Measurements from ENCODE around the gene PRTN3.

The PRTN3 gene

GRCh38 chr19:805166-805551 is 35.6 kb upstream of the PRTN3 start:
- no peak overlapping the region for H3K4me2 ChIP-seq (ENCODE audit: low read length)
- peaks cover 93% of the 10 kb centered on the region for H3K36me3 ChIP-seq (ENCODE audit: insufficient read depth, low read length)
- no peak overlapping the region for H3K4me3 ChIP-seq (ENCODE audit: low read length)
- no peaks in the 10 kb centered on the region for H3K9me3 ChIP-seq (replicated peaks; ENCODE audit: low read length)
- H3K27me3 ChIP-seq (ENCODE audit: control insufficient read depth, insufficient read depth, low read length), result no peaks in the 10 kb centered on the region
- peaks cover 29% of the 10 kb centered on the region for H3K4me1 ChIP-seq (ENCODE audit: control insufficient read depth, insufficient read depth, low read length)
- H3K9ac ChIP-seq (ENCODE audit: low read depth, low read length), result no peak overlapping the region

DNA sequence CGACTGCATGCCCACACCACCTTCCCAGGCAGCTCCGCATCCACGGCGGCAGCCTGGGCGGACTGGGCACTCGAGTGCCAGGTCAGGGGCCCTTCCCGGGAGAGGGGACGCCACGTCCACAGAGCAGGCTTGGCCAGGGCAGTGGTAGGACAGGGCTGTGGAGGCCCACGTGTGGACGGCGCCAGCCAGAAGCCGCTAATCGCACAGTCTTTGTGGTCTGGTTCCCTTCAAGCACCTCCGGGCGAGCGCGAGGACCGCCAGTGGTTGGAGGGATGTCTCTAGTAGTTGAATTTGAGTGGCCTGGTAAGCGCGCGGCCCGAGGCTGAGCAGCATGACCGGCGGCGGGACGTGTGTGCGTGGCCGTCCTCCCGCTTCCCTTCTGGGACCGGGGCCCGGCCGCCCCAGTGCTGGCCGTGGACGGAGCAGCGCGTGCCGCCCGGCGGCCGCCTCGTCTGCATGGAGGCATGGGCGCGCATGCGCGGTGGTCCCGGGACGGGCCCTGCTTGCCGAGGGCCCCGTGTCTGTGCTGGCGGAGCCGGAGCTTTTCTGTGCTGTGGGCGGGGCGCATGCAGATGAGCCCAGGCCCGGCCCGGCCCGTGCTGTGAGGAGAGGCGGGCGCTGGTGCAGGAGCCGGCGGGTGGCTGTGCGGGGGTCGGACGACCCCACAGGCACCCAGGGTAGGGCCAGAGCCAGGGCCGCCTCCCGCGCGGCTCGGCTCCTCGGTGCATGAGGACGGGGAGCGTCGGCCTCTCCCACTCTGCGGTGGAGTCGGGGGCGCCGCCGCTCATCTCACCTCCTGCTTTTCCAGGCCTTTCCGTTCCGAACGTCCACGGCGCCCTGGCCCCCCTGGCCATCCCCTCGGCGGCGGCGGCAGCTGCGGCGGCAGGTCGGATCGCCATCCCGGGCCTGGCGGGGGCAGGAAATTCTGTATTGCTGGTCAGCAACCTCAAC is 34.9 kb upstream of the PRTN3 start:
- no peak overlapping the region for H3K4me3 ChIP-seq (ENCODE audit: low read length)
- no peak overlapping the region for H3K9ac ChIP-seq (ENCODE audit: low read depth, low read length)
- no peak overlapping the region for H3K4me2 ChIP-seq (ENCODE audit: low read length)
- H3K4me1 ChIP-seq (ENCODE audit: control insufficient read depth, insufficient read depth, low read length), result peaks cover 22% of the 10 kb centered on the region
- H3K27me3 ChIP-seq (ENCODE audit: control insufficient read depth, insufficient read depth, low read length), result no peaks in the 10 kb centered on the region
- no peaks in the 10 kb centered on the region for H3K9me3 ChIP-seq (replicated peaks; ENCODE audit: low read length)
- peaks cover 93% of the 10 kb centered on the region for H3K36me3 ChIP-seq (ENCODE audit: insufficient read depth, low read length)

DNA sequence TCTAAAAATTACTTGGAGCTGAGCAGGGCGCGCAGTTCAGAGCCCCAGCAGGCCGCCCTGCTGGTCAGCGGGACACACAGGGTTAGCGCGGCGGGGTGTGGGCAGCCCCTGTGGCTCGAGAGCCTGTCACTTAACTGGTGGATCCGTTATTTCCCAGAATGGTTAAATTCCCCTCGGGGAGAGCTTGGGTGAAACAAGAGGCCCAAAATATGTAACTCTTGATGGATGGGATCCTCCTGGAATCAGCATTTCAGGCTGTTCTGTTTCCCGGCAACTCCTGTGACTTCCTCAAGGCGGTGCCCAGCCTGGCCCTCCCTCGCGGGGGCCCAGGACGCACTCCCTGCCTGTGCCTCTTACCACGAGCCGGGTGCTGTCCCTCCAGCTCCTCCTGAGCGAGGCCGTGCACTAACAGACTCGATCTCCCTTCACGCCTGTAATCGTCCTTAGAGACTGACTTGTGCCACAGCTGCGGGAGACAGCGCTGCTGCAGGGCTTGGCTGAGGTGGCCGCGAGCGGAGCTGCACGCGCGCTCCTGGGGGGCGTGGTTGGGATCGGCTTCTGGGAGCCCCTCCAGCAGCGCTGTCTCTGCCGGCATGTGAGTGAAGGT is 33.9 kb upstream of the PRTN3 start:
- Histone ChIP-seq H3K27me3 (ENCODE audit: control insufficient read depth, insufficient read depth, low read length) (no peaks in the 10 kb centered on the region), H3K9me3 (replicated peaks; ENCODE audit: low read length) (no peaks in the 10 kb centered on the region), H3K4me1 (ENCODE audit: control insufficient read depth, insufficient read depth, low read length) (peaks cover 12% of the 10 kb centered on the region), H3K4me2 (ENCODE audit: low read length) (no peak overlapping the region), H3K4me3 (ENCODE audit: low read length) (no peak overlapping the region), H3K36me3 (ENCODE audit: insufficient read depth, low read length) (peaks cover 94% of the 10 kb centered on the region), H3K9ac (ENCODE audit: low read depth, low read length) (no peak overlapping the region)

DNA sequence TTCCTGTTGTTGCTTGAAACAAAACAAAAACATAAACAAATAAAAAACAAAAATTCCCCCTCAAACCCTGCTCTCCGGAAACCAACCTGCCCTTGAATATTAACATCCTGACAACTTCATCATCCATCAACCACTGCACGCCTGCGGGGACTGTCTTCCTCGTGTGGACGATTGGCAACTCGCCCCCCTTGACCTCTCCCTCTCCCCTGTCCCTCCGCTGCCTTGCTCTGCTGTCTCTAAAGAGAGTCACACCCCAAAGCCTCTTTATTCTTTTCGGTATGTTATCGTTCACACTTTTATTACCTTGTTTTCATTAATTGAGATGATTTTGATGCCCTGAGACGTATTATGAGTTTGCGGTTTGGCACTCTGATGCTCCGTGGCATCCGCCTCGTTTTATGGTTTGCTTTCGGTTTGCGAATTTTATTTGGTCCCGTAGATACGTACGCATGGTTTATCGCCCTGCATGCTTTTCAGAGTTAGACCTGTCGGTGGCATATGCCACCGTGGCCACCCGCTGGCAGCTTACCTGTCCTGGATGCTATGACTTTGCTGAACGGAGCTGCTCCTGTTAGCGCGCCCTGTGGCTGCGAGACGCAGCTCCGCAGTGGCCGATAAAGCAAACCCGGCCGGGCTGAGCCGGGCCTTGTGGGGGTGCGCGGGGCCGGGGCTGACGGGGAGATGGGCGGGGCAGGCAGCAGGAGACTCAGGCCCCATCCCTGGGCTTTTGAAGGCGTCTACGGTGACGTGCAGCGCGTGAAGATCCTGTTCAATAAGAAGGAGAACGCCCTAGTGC is 33.0 kb upstream of the PRTN3 start:
- Histone ChIP-seq H3K36me3 (ENCODE audit: insufficient read depth, low read length) (peaks cover 91% of the 10 kb centered on the region), H3K4me2 (ENCODE audit: low read length) (no peak overlapping the region), H3K9ac (ENCODE audit: low read depth, low read length) (no peak overlapping the region), H3K4me1 (ENCODE audit: control insufficient read depth, insufficient read depth, low read length) (peaks cover 3% of the 10 kb centered on the region), H3K9me3 (replicated peaks; ENCODE audit: low read length) (no peaks in the 10 kb centered on the region), H3K4me3 (ENCODE audit: low read length) (no peak overlapping the region), H3K27me3 (ENCODE audit: control insufficient read depth, insufficient read depth, low read length) (no peaks in the 10 kb centered on the region)

DNA sequence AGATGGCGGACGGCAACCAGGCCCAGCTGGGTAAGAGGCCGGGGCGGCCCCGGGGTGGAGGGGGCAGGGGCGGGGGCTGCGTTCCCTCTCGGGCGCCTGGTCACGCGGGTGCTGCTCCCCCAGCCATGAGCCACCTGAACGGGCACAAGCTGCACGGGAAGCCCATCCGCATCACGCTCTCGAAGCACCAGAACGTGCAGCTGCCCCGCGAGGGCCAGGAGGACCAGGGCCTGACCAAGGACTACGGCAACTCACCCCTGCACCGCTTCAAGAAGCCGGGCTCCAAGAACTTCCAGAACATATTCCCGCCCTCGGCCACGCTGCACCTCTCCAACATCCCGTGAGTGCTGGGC is 32.4 kb upstream of the PRTN3 start:
- H3K4me3 ChIP-seq (ENCODE audit: low read length), result no peak overlapping the region
- H3K9me3 ChIP-seq (replicated peaks; ENCODE audit: low read length), result no peaks in the 10 kb centered on the region
- no peaks in the 10 kb centered on the region for H3K4me1 ChIP-seq (ENCODE audit: control insufficient read depth, insufficient read depth, low read length)
- H3K36me3 ChIP-seq (ENCODE audit: insufficient read depth, low read length), result peaks cover 91% of the 10 kb centered on the region
- H3K4me2 ChIP-seq (ENCODE audit: low read length), result no peak overlapping the region
- H3K9ac ChIP-seq (ENCODE audit: low read depth, low read length), result no peak overlapping the region
- H3K27me3 ChIP-seq (ENCODE audit: control insufficient read depth, insufficient read depth, low read length), result no peaks in the 10 kb centered on the region

- Histone ChIP-seq H3K27me3 (ENCODE audit: control insufficient read depth, insufficient read depth, low read length) (no peaks in the 10 kb centered on the region), H3K9ac (ENCODE audit: low read depth, low read length) (no peak overlapping the region), H3K4me3 (ENCODE audit: low read length) (no peak overlapping the region), H3K4me1 (ENCODE audit: control insufficient read depth, insufficient read depth, low read length) (no peaks in the 10 kb centered on the region), H3K36me3 (ENCODE audit: insufficient read depth, low read length) (peaks cover 81% of the 10 kb centered on the region), H3K4me2 (ENCODE audit: low read length) (no peak overlapping the region), H3K9me3 (replicated peaks; ENCODE audit: low read length) (no peaks in the 10 kb centered on the region)
These were observed 30.5 kb upstream of the PRTN3 start for GRCh38 chr19:810077-810855.

- no peak overlapping the region for H3K9ac ChIP-seq (ENCODE audit: low read depth, low read length)
- H3K36me3 ChIP-seq (ENCODE audit: insufficient read depth, low read length), result peaks cover 79% of the 10 kb centered on the region
- no peak overlapping the region for H3K4me2 ChIP-seq (ENCODE audit: low read length)
- no peaks in the 10 kb centered on the region for H3K27me3 ChIP-seq (ENCODE audit: control insufficient read depth, insufficient read depth, low read length)
- H3K9me3 ChIP-seq (replicated peaks; ENCODE audit: low read length), result no peaks in the 10 kb centered on the region
- no peak overlapping the region for H3K4me3 ChIP-seq (ENCODE audit: low read length)
- no peaks in the 10 kb centered on the region for H3K4me1 ChIP-seq (ENCODE audit: control insufficient read depth, insufficient read depth, low read length)
These were observed 29.8 kb upstream of the PRTN3 start for GRCh38 chr19:810883-811489.

GRCh38 chr19:811506-812048 is 29.2 kb upstream of the PRTN3 start:
- no peaks in the 10 kb centered on the region for H3K4me1 ChIP-seq (ENCODE audit: control insufficient read depth, insufficient read depth, low read length)
- no peak overlapping the region for H3K4me2 ChIP-seq (ENCODE audit: low read length)
- H3K9me3 ChIP-seq (replicated peaks; ENCODE audit: low read length), result no peaks in the 10 kb centered on the region
- no peaks in the 10 kb centered on the region for H3K27me3 ChIP-seq (ENCODE audit: control insufficient read depth, insufficient read depth, low read length)
- H3K4me3 ChIP-seq (ENCODE audit: low read length), result no peak overlapping the region
- peaks cover 74% of the 10 kb centered on the region for H3K36me3 ChIP-seq (ENCODE audit: insufficient read depth, low read length)
- H3K9ac ChIP-seq (ENCODE audit: low read depth, low read length), result no peak overlapping the region

GRCh38 chr19:812049-812746 is 28.6 kb upstream of the PRTN3 start:
- Histone ChIP-seq H3K4me1 (ENCODE audit: control insufficient read depth, insufficient read depth, low read length) (no peaks in the 10 kb centered on the region), H3K9ac (ENCODE audit: low read depth, low read length) (no peak overlapping the region)

DNA sequence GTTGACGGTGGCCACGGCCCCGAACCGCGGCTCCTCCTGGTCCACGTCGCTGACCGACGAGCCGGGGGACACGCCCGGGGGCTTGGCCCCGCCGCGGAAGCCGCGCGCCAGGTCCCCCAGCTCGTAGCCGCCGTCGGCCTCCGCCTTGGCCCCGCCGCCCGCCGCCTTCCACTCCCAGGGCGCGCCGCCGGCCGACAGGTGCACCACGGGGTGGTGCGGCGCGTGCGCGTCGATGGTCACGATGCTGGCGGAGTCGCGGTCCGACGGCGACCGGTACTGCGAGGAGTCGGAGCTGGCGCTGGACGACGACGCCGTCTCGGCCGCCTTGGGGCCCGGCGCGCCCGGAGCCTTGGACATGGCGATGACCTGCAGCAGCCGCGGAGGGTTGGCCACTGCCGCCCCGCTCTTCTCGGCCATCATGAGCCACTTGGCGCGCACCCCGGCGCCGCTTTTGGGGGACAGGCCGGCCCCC is 28.0 kb upstream of the PRTN3 start:
- Histone ChIP-seq H3K4me1 (ENCODE audit: control insufficient read depth, insufficient read depth, low read length) (no peaks in the 10 kb centered on the region), H3K4me2 (ENCODE audit: low read length) (no peak overlapping the region), H3K9me3 (replicated peaks; ENCODE audit: low read length) (no peaks in the 10 kb centered on the region), H3K36me3 (ENCODE audit: insufficient read depth, low read length) (peaks cover 62% of the 10 kb centered on the region), H3K4me3 (ENCODE audit: low read length) (no peak overlapping the region), H3K27me3 (ENCODE audit: control insufficient read depth, insufficient read depth, low read length) (no peaks in the 10 kb centered on the region), H3K9ac (ENCODE audit: low read depth, low read length) (no peak overlapping the region)

More at GRCh38 chr19:812049-812746, 28.6 kb upstream of the PRTN3 start:
- peaks cover 67% of the 10 kb centered on the region for H3K36me3 ChIP-seq (ENCODE audit: insufficient read depth, low read length)
- no peak overlapping the region for H3K4me2 ChIP-seq (ENCODE audit: low read length)
- no peaks in the 10 kb centered on the region for H3K9me3 ChIP-seq (replicated peaks; ENCODE audit: low read length)
- no peaks in the 10 kb centered on the region for H3K27me3 ChIP-seq (ENCODE audit: control insufficient read depth, insufficient read depth, low read length)
- H3K4me3 ChIP-seq (ENCODE audit: low read length), result no peak overlapping the region

Data from skeletal muscle satellite cell (primary cell).